NCI-H2196 treated with DMSO at 0.1 percent for 48 hours (cell line): ENCODE results near the gene INPP4A.

Source experiments
- DNase-seq: peaks from one replicate; lab custom pipeline; 2025; ENCODE audit not compliant: unreplicated experiment; lab: John Stamatoyannopoulos, UW

Gene INPP4A

DNA sequence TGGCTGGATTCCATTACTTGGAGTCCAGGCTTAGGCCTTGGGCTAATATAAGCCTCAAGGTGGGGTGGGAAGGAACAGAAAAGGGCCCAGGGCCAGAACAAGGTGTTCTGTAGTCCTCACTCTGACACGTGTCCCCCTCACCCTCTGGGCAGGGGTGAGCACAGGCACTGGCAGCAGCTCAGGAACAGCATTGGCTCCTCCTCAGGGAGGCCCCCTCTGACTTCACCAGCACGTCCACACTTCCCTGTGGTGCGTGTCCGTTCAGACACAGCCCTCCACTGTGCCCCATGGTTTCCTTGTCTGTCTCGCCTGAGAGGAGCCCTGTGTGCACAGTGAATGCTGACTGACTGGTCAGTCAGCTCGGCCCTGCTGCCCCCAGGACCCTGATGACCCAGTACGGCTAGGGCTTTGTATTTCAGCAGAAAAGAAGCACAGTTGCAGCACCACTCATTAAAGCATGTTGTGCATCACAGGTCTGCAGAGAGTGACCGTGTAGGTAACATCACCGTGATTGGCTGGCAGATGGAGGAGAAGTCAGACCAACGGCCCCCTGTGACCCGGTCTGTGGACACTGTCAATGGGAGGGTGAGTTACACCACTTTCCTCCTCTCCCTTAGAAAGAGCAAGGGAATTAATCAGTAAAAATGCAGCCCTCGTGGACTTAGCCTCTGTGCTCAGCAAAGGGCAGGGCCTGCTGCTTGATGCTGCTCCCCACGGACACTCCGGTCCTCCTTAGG lies 92.9 kb downstream of the INPP4A start:
- DNase-seq, result no peak

DNA sequence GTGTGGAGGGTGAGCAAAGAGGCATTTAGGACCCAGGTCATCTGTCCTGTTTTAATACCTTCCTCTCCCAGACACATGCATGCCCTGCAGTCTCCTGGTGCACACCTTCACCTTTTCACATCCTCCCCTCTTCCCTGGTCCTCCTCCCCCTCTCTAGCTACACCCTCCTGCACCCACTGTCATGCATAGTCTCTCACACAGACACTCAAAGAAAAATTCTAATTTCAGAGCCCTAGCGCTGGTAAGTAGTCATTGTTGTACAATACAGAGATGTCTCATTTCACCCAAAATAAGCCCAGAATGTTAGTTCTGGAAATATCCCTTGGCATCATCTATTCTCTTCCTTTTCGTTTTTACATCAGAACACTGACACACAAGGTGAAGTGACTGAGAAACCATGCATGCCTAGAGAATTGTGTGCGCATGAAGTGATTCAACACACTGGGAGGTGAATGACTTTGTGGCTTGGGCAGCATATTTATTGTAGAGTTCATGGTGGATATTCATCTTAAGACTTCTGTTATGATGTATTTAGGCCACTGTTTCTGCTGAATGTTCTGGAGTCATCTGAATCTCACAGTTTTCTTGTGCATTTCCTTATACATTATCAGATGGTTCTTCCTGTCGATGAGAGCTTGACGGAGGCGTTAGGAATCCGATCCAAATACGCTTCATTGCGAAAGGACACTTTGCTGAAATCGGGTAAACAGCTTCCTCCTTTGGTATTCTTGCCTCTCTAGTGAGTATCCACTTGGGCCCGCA lies 93.8 kb downstream of the INPP4A start:
- no peak for DNase-seq

DNA sequence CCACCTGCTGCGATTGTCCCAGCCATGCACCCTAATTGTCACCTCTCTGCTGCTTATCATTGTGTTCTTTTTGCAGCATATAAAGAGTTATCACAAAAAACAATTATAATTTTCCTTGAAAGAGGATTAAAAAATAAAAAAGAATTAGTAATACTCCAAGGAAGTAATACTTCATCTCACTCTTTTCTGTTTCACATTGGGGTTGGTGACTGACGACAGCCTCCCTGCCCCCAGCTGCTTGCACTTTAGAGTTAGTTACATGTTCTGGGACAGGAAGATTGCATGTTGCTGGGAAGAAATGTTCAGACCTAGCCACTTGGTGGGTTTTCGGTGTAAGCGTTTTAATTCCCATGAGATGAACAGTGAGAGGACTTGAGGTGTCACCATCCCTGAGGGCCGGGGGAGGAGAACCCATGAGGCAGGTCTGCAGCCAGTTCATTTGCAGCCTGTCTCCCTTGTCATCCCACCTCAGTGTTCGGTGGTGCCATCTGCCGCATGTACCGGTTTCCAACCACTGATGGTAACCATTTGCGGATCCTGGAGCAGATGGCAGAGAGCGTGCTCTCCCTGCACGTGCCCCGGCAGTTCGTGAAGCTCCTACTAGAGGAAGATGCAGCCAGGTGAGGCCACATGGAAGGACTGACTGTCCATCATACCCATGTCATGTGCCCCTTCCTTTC lies 94.5 kb downstream of the INPP4A start:
- DNase-seq, result no peak

DNA sequence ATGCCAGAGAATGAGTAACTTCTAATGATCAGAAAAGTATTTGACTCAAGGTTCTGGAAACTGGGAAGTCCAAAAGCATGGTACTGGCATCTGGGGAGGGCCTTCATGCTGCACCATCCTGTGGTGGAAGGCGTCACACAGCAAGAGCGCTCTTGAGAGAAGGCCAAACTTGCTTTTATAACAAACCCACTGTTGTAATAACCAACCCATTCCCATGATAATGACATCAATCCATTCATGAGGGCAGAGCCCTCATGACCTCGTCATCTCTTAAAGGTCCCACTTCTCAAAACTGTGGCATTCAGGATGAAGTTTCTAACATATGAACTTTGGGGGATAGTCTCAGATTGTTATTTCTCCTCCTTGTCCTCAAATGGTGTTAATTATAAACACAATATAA lies 95.9 kb downstream of the INPP4A start:
- no peak for DNase-seq

DNA sequence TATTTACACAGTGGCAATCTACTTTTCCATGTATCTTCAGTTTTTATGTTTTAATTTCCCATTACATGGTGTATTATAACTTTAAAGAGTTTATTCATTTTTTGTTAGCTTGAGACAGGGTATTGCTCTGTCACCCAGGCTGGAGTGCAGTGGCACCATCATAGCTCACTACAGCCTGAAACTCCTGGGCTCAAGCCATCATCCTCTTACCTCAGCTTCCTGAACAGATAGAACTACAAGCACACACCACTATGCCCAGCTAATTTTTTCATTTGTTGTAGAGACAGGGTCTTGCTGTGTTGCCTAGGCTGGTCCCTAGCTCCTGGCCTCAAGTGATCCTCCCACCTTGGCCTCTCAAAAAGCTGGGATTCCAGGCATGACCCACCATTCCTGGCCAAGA lies 96.8 kb downstream of the INPP4A start:
- DNase-seq, result no peak

DNA sequence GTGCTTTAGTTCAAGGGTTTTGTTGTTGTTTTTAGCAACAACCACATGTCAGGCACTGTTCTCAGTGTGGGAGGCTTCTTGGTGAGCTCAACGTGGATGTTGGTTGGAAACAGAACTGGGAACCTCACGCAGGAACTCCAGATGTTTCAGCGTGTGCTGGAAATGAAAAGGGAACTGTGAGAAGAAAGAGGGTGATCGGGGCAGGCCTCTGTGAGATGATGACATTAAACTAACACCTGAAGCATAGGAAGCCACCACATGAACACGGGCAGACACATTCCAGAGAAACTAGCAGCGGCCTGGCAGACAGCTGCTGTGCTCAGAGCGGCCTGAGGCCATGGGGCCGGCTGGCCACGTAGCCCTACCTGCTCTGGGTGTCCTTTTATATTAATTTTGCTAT lies 97.2 kb downstream of the INPP4A start:
- DNase-seq, result no peak

DNA sequence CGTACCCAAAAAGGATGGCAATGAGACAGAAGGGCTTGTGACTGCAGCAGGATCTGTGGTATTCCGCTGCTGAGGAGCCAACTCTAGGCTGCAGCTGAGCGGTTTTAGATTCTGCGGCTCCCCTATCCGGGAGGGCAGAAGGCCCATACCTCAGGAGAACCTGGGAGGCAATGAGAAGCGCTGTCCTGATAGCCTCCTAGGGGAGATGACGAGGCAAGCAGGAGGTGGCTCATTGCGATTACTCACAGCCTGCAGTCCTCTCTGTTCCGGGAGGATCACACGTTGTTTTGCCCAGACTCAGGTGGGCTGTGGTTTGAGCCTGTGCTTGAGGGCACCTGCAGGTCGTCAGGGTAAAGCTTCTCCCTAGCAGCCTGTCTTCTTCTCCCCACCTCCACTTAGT lies 98.6 kb downstream of the INPP4A start:
- DNase-seq, result no peak

DNA sequence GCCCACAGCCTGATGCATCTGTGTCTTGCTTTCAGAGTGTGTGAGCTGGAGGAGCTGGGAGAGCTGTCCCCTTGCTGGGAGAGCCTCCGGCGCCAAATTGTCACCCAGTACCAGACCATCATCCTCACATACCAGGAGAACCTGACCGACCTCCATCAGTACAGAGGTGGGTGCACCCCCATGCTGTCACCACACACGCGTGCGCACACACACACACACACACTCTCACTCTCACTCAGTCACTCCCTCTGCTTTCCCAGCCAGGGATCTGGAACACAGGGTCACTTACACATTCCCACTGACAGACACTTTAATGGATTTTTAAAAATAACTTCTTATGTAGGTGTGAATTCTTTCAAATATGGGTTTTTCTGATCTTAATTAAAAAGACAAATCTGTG lies 99.2 kb downstream of the INPP4A start:
- DNase-seq, result no peak

DNA sequence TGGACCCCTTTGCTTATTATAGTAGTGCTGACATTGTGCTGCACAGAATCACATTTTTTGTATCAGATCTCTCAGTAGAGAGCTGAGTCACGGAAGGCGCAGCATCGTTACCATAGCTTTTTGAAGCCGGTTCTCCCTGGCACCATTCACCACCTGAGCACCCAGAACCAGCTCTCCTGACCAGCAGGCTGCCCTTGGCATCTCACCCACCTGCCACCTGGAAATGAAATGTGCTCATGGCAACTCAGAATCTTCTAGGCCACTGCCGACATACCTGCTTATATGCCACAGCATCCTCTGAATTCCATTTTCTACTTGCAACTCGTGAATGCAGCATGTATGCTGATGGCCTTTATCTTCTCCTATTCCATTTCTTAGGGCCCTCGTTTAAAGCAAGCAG lies 100.9 kb downstream of the INPP4A start:
- DNase-seq, result no peak

DNA sequence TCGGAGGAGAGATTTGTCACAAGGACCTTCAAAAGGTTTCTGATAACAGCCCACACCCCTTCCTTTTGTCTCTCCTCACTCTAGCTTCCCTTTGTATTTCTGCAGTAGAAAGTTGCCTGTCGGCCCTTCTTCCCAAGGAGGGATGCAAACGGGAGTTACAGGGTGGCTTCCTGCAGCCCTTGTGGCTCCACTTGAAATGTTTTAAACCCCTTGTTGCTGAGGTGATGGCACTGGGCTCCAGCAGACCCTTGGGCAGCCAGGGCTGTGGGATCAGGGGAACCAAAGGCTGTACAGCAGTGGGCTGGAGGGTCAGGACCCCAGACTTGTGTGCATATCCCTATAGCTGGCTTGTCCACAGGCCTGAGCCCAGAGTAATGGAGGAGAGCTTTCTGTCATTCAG lies 101.5 kb downstream of the INPP4A start:
- no peak for DNase-seq

DNA sequence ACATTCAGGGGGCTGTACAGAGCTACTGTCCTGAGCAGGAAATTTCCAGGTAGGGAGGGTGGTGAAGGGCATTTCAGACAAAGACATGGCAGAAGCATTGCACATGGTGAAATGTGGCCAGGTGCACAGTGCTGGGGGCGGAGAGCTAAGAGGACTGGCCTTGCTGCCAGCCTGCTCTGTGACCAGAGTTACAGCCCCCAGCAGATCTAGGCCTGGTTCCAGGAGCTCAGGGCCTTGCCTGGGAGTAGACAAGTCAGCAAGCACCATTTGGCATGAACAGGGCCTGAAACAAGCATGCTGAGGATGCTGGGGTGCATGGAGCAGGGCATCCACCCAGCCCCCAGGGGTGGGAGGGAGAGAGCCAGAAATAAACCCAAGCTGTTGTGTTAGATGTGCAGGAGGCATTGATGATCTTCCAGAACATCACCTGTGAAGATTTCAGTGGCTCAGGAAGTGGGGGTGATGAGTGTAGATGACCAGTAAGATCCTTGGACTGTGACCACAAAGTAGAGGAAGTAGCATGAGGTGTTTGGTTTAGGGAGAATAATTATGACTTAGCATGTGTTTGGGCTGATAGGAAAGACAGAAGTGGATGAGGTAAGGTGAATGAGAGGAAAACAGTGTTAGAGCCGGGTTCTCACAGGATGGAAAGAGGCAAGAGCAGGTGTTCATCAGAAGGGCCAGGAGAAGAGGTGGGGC lies 102.6 kb downstream of the INPP4A start:
- peak; percentile 24 for DNase-seq

DNA sequence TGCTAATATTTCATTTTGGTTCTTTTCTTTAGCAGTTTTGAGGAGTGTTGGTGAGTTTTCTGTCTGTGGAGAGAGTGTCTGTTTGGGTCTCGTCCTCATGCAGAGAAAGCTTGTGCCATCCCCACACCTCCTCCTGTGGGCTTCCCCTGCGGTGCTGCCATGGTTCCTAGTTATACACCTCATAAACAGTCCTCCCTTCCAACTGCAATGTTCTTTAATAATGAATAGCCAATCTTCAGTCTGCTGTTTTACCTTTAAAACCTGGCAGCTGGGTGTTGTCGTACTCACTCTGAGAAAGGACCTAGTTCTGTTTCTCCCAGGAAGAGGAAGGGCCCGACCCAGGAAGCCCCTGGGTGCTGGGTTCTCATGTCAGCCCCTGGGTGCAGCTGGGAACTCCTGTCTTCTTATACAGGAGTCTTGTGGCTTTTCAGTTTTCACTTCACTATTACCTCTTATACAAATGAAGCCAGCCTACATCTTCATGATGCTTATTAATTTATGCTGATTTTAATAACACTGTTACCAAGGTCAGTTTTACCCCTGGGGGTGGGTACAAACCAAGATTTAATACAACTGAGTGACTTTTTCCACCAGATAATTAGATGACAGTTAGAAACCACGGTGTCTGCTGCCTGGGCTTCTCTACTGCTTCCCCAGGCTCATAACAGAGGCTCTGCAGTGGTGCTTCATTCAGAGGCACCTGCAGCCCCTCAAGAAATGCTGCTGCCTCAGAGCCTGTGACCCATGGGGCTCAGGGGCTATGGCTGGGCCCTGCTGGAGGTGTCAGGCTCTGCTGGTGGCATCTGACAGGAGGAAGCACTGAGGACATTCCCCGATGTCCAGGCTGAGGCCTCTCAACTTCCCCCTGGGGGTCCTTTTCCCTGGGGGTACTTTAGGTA lies 104.5 kb downstream of the INPP4A start:
- DNase-seq, result no peak

DNA sequence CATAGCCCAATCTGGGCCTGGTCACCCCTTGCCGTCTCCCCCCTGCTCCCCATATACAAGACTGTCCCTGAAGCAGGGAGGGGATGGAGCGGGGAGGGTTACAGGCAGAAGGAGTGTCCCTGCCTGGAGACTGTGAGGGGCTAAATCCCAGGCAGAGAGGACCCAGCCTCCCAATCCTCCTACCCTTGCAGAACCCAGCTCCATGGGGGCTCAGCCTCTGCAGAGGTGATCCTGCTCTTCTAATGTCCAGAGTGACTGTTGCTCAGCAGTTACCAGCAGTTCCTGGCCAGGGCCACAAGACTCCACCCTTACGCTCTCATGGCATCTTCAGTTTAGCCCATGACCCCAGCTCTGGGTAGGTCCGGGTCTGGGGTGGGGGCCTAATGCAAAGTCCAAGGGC lies 105.5 kb downstream of the INPP4A start:
- no peak for DNase-seq

DNA sequence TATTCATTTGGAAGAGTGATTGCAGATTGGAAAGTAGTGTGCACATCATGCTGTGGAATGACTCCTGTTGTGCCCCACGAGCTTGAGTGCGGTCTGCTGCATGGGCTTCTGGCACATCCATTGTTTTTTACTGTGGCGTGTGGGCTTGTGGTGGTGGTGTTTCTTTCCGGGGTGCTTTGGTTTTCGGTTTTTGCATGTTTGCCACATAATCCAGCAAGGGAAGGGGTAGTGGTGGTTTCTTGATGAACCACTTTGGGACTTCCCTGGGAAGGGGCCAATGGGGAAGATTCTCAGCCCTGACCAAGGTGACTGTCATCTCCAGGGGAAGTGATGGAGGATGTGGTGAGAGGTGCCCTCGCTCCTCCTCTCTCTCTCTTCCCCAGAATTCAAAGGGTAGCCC lies 106.7 kb downstream of the INPP4A start:
- no peak for DNase-seq

DNA sequence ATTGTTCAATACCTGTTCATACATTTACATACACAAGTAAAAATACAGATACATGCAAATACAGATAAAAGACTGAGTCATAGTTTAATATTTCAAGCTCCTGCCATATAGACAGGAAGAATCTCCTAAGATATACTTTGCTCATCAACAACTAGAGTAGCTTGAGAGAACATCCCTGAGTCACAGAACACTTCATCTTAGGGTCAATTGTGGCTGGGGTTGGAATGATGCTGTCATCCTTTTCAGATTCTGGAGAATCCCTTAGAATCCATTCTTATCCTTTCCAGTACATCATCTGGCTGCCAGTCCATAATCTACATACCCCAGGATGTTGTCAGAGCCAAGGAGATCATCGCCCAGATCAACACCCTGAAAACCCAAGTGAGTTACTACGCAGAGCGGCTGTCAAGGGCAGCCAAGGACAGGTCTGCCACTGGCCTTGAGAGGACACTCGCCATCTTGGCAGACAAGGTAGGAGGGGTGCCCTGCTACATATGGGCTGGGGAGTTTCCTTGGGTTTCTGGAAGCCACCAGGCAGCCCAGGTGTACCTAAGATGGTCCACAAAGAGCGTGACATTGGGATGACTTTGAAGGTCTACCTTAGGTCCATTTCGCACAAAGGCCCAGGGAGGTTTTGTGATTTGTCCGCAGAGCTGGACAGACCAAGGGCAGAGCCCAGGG lies 108.0 kb downstream of the INPP4A start:
- no peak for DNase-seq

DNA sequence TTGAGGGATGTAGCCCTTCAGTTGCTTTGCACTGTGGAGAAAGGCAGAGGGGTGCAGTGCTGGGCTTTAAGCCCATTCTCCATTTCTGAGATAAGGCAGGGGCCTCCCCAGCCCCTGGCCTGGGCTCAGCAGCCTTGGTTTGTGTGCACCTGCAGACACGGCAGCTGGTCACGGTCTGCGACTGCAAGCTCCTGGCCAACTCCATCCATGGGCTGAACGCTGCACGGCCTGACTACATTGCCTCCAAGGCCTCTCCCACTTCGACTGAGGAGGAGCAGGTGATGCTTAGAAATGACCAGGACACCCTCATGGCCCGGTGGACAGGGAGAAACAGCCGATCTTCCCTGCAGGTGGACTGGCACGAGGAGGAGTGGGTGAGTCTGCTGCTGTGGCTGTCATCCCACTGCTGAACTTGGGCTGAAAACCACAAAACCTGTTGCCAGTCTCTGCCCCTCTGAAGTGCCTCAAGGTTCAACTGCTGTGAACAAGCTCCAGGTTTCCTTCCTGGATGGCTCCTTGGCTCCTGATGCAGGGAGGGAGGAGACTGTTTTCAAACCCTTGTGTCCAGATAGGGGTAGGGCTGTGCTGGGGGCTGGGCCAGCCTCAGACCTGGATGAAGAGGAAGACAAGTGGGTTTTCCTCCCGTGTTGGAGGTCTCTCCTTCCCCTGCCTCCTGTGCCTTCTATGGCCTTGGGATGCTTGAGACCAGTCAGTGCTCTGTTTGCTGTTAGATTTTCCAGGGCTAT lies 109.6 kb downstream of the INPP4A start:
- DNase-seq, result no peak

DNA sequence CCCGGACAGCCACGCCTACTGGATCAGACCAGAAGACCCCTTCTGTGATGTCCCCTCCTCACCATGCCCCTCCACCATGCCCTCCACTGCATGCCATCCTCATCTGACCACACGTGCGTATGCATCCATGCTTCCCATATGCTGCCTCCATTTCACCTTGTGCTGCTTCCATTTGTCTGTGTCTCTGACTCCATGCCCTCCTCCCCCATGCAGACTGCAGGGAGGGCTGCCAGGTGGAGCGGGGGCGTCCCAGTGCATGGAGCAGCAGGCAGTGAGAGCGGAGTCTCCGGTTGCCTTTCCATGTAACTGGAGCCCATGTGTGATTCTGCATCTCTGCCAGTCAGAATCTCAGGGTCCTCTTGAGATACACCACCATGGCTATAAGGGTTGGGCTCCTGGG lies 111.0 kb downstream of the INPP4A start:
- no peak for DNase-seq

DNA sequence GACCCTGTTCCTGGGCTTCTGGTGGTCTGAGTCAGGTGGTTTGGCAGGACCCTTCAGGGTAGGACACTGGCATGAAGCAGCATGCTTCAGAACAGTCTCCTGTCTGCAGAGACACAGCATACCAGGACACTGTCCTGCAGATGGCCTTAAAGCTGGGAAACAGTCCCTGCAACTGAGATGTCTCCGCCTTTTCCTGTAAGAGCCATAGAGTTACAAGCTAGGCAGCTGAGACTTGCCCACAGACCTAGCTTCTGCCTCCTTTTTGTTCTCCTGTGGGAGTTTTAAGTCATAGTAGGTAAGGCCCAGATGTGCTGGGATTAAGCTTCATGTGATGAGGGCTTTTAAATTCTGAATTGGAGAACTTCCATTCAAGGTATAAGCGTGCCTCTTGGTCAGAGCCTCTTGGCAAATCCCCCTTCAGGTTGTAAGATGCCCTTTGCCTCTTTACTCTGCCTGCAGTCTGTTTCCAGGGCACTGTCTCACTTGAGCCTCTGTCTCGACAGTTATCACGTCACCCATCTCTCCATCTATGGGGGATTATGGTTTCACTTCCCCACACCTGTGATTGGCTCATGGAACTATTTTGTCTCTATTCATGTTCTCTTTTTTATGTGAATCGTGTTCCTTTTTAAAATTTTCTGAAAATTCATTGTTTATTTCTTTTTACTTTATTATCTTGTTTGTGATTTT lies 111.8 kb downstream of the INPP4A start:
- no peak for DNase-seq
